ENCODE measurements around the gene AMN.
"Not testable (repeated sequence)": the region's sequence is repeated elsewhere in the genome, so short reads cannot be mapped to it uniquely, and the experiment has no call there.

AMN gene

GRCh38 chr14:102911991-102912761 lies 10.3 kb upstream of the AMN start:
- DNase-seq (ENCODE audit: low read depth in 2 of 2) = no peak

GRCh38 chr14:102913341-102914211 lies 8.9 kb upstream of the AMN start:
- no peak for DNase-seq (ENCODE audit: low read depth in 2 of 2)

GRCh38 chr14:102914474-102915291 lies 7.8 kb upstream of the AMN start:
- no peak for DNase-seq (ENCODE audit: low read depth in 2 of 2)

- no peak for DNase-seq (ENCODE audit: low read depth in 2 of 2)
Observed at GRCh38 chr14:102915292-102916110, 7.0 kb upstream of the AMN start.

DNA sequence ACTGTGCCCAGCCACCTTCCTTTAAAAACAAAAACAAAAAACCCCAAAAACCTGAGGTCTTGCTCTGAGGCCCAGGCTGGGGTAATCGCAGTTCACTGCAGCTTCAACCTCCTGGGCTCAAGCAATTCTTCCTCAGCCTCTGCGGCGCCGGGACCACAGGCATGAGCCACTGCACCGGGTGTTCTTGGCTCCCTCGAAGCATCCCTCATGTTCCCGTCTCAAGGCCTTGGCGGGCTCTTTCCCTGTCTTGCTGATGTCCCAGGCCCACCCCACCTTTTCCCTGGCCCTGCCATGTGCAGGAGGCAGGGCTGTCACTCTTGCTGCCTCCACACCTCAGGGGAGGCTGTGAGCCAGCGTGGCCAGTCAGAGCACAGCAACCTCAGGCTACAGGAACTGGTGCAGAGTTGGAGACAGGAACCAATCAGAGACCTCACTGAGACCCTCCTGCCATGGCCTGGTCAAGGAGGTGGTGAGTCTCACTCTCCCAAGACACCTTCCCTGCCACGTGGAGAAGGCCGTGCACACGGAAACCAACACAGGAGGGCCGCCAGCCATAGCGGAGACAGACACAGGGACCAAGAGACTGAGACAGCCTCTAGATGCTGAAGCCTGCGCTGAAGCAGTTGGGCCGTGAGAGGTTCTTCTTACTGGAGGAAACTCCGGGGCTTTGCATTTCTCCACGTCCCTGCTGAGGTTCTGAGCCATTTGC lies 6.0 kb upstream of the AMN start:
- DNase-seq (ENCODE audit: low read depth in 2 of 2) = no peak

- no peak for DNase-seq (ENCODE audit: low read depth in 2 of 2)
Observed at GRCh38 chr14:102917056-102917385, 5.4 kb upstream of the AMN start.

GRCh38 chr14:102917469-102918211 lies 4.8 kb upstream of the AMN start:
- peak; percentile 20 to 21 for DNase-seq (ENCODE audit: low read depth in 2 of 2)

- DNase-seq (ENCODE audit: low read depth in 2 of 2) = no peak
Observed at GRCh38 chr14:102918438-102918837, 4.0 kb upstream of the AMN start.

GRCh38 chr14:102920273-102920997 lies 2.0 kb upstream of the AMN start:
- DNase-seq (ENCODE audit: low read depth in 2 of 2) = no peak

DNA sequence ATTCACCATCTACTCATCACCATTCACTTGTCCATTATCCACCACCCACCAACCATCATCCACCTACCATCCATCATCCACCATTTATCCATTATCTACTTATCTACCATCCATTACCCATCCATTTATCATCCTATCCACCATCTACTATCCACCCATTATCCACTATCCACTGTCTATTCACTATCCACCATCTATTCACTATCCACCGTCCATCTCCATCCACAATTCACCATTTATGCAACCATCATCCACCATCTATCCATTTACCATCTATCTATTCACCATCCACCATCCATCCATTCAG lies 1.5 kb upstream of the AMN start:
- no peak for DNase-seq (ENCODE audit: low read depth in 2 of 2)

- DNase-seq (ENCODE audit: low read depth in 2 of 2) = no peak
Observed at GRCh38 chr14:102923201-102923924, 900 bp downstream of the AMN start.

DNA sequence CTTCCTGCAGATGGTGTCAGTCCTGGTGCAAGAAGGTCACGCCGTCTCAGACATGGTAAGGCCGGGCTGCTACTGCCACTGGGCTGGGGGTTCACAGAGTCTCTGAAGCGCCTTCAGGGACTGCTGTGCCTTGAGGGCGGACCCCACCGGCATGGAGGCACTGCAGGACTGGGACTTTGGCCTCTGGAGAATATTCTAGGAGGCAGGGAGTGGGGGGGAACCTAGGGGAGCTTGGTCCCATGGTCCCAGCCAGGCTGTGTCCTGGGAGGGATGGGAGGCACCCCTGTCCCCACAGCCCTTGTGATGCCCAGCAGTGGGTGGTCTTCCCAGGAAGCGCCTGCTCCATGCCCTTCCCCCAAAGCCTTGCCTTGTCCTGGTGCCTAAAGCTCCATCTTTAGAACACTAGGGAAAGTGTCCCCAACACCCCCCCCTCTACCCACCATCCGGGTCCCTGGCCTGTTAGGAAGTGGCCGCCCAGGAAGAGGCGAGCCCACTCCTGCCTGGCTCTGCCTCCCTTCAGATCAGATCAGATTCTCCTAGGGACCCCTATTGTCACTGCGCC lies 1.5 kb downstream of the AMN start:
- DNase-seq (ENCODE audit: low read depth in 2 of 2) = no peak

GRCh38 chr14:102924632-102925588 lies 2.4 kb downstream of the AMN start:
- no peak for DNase-seq (ENCODE audit: low read depth in 2 of 2)

DNA sequence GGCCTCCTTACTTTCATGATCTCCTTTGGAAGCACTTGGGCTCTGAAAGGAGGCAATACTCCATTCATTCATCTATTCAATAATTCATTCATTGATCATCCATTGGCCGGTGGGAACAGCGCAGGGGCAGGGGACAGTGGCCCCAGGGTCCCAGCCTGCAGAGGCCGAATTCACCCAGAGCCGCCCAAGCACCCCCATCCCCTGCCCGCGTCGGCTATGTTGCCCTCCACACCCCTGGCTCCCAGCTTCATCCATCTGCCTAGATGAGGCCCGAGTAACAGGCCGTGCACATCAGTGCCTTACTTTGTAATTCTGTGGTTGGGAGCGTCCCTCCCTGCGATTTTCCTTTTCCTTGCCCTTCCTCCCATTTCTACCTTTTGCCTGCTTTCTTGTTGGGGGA lies 3.2 kb downstream of the AMN start:
- no peak for DNase-seq (ENCODE audit: low read depth in 2 of 2)

DNA sequence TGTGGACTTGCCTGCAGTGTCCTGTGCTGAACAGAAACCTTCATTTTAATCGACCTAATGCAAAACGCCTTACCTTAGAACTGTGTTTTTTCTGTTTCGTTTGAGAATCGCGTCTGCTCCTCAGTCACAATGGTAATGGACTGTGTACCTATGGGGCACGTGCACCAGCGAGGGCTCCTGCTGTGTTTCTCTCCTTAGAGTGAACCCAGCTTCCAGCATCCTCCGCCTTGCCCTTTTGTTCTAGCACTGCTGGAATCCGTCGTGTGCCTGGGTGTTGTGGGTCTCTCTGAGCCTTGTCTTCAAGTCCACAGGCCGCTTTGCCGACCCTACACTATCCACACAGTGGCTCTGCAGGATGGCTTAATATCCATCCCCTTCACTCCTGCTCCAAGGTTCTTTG lies 3.6 kb downstream of the AMN start:
- no peak for DNase-seq (ENCODE audit: low read depth in 2 of 2)

GRCh38 chr14:102926840-102927239 lies 4.4 kb downstream of the AMN start:
- not testable (repeated sequence) for DNase-seq (ENCODE audit: low read depth in 2 of 2)

GRCh38 chr14:102927346-102927877 lies 4.9 kb downstream of the AMN start:
- DNase-seq (ENCODE audit: low read depth in 2 of 2) = no peak
